ENCODE data around the gene MSI2. TPM values are rescaled to one million over a fixed set of nuclear protein-coding genes. Genes with fewer than 3 reads are reported as not detected.

Gene MSI2
- total RNA-seq, 1 donor from 2014 or later, result 96.8 TPM

GRCh38 chr17:57350266-57350665 is 93.9 kb downstream of the MSI2 start:
- DNase-seq (ENCODE audit: missing footprints) (no peak), ATAC-seq (peak; percentile 50)
- intact Hi-C loops (cut with DNase I), result no loop called here

GRCh38 chr17:57352665-57353175 is 96.4 kb downstream of the MSI2 start:
- intact Hi-C loops (cut with DNase I), result no loop called here
- no peak for DNase-seq (ENCODE audit: missing footprints)
- peak; percentile 59 for ATAC-seq

GRCh38 chr17:57354673-57355072 is 98.3 kb downstream of the MSI2 start:
- intact Hi-C loops (cut with DNase I), result loop anchor here (5.0 kb wide), 1 partner anchor 67 kb away; no protein-coding TSS in a partner anchor
- ATAC-seq (no peak), DNase-seq (ENCODE audit: missing footprints) (no peak)

DNA sequence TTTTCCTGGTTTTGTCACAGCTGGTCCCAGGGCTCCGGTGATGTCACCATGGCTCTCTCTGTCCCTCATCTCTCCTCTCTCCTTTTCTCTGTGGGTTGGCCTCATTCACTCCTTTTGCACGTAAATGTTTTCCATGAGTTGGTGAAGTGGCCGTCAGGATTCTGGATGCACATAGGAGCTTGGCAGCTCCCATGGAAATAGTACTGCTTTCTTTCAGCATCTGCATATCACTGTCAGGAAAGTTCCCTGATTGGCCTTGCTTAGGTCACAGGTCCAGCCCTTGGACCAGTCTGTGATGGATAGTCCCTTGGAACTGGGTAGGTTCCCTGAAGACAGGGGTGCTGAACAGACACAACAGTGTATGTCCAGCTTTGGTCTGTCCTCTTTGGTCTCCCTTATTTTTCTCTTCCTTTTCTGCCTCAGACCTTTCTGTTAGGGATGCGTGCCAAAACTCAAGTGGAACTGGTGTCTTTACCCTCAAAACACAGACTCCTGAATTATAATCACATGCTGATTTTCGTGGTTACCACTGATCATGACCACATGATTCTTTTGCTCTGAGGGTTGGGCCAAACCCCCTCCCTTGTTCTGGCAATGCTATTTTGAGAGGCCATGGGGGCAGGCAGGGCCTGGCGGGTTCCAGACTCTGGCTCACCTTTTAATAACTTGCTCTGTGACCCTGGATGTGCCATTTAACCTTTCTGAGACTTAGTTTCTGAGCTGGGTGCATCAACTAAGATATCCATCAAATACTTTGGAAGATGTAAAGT is 99.0 kb downstream of the MSI2 start:
- no peak for DNase-seq (ENCODE audit: missing footprints)
- ATAC-seq, result peak; percentile 69
- intact Hi-C loops (cut with DNase I), result loop anchor here (5.0 kb wide), 1 partner anchor 68 kb away; no protein-coding TSS in a partner anchor

GRCh38 chr17:57356153-57356718 is 99.9 kb downstream of the MSI2 start:
- no peak for DNase-seq (ENCODE audit: missing footprints)
- no peak for ATAC-seq
- intact Hi-C loops (cut with DNase I), result loop anchor here (5.0 kb wide), 1 partner anchor 69 kb away; no protein-coding TSS in a partner anchor

DNA sequence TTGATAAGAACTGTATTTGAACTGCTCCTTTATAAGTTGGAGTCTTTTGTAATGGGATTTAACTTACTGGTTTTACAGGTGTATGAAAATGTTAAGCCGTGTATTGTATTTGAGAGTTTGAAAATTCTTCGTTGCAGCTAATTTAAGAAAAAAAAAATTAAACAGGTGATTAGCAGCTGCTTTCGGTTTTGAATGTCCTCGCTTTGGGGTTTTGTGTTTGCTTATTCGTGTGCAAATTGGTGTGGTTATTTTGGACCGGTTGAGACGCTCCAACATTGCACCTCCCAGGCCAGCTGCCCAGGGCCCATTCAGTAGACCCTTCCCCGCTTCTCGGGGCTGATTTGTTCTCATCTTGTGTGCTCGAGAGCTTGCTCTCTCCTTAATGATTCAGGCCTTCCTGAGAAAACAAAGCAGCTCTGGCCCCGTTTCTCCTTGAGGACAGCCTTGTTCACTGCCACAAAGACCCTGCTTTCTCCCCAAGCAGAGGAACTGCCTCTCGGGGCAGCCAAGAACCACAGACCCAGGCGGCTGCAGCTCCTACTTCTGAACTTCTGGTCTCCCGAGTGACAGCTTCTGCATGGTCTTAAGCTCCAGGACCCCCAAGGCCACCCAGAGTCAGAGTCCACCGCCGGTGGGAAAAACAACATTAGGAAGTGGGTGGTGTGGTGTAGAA is 100.5 kb downstream of the MSI2 start:
- intact Hi-C loops (cut with DNase I), result loop anchor here (5.0 kb wide), 1 partner anchor 70 kb away; no protein-coding TSS in a partner anchor
- DNase-seq (ENCODE audit: missing footprints), result no peak
- no peak for ATAC-seq

- ATAC-seq (peak; percentile 83), DNase-seq (ENCODE audit: missing footprints) (peak; percentile 83)
- intact Hi-C loops (cut with DNase I), result loop anchor here (5.0 kb wide), 1 partner anchor 70 kb away; no protein-coding TSS in a partner anchor
These were observed 101.1 kb downstream of the MSI2 start for GRCh38 chr17:57357392-57357784.

DNA sequence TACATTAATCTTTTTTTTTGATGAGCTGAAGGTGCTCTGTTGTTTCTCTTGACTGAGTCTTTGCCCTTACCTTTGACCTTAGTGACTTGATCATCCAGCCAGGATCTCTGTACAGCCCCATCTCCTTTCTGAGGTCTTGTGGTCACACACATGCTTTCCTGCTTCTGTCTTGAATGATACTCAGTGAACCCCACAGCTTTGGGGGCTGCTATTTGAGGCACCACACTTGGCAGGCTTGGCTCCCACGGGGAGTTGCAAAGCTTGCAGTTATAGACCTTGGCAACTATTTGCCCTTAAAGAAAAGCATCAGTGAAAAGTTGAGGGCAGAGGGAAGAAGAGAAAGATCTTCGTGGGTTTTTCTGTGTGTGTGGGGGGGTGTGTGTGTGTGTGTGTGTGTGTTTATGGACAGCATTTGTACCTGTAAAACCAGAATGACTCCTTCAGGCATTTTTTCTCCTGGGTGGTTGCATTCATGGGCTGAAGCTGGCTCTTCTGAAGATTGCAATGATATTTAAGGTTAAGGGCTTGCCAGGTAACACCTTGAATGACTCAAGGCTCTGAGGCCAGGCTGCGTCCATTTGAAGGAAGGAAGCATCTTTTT is 101.6 kb downstream of the MSI2 start:
- intact Hi-C loops (cut with DNase I), result loop anchor here (5.0 kb wide), 1 partner anchor 71 kb away; no protein-coding TSS in a partner anchor
- ATAC-seq (no peak), DNase-seq (ENCODE audit: missing footprints) (no peak)

GRCh38 chr17:57360266-57360665 is 103.9 kb downstream of the MSI2 start:
- DNase-seq (ENCODE audit: missing footprints) (no peak), ATAC-seq (no peak)

GRCh38 chr17:57362797-57363556 is 106.7 kb downstream of the MSI2 start:
- DNase-seq (ENCODE audit: missing footprints), result no peak
- intact Hi-C loops (cut with DNase I), result no loop called here
- ATAC-seq, result no peak

More at GRCh38 chr17:57360266-57360665, 103.9 kb downstream of the MSI2 start:
- intact Hi-C loops (cut with DNase I), result no loop called here

DNA sequence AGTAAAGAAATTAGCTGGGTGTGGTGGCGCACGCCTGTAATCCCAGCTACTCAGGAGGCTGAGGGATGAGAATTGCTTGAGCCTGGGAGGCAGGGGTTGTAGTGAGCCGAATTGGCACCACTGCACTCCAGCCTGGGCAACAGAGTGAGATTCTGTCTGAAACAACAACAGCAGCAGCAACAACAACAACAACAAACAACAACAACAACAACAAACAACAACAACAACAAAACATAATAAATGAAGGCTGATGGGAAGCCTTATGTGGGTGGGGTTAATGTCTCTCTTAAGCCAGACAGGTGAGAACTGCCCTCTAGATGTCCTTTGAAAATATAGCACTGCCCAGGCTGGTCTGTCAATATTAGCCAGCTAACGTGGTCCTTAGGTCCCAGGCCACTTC is 107.3 kb downstream of the MSI2 start:
- intact Hi-C loops (cut with DNase I), result no loop called here
- ATAC-seq, result no peak
- no peak for DNase-seq (ENCODE audit: missing footprints)

GRCh38 chr17:57363998-57364643 is 107.8 kb downstream of the MSI2 start:
- ATAC-seq (no peak), DNase-seq (ENCODE audit: missing footprints) (no peak)
- intact Hi-C loops (cut with DNase I), result no loop called here

GRCh38 chr17:57365420-57365819 is 109.1 kb downstream of the MSI2 start:
- ATAC-seq (peak; percentile 27), DNase-seq (ENCODE audit: missing footprints) (no peak)
- intact Hi-C loops (cut with DNase I), result loop anchor here (5.0 kb wide), 2 partner anchors 37 to 108 kb away; partner anchors contain the start of gene MSI2

GRCh38 chr17:57366177-57366557 is 109.8 kb downstream of the MSI2 start:
- no peak for ATAC-seq
- intact Hi-C loops (cut with DNase I), result loop anchor here (5.0 kb wide), 2 partner anchors 36 to 109 kb away; partner anchors contain the start of gene MSI2
- DNase-seq (ENCODE audit: missing footprints), result no peak

GRCh38 chr17:57366558-57367351 is 110.4 kb downstream of the MSI2 start:
- intact Hi-C loops (cut with DNase I), result loop anchor here (5.0 kb wide), 2 partner anchors 36 to 109 kb away; partner anchors contain the start of gene MSI2
- peak; percentile 75 for ATAC-seq
- DNase-seq (ENCODE audit: missing footprints), result no peak

DNA sequence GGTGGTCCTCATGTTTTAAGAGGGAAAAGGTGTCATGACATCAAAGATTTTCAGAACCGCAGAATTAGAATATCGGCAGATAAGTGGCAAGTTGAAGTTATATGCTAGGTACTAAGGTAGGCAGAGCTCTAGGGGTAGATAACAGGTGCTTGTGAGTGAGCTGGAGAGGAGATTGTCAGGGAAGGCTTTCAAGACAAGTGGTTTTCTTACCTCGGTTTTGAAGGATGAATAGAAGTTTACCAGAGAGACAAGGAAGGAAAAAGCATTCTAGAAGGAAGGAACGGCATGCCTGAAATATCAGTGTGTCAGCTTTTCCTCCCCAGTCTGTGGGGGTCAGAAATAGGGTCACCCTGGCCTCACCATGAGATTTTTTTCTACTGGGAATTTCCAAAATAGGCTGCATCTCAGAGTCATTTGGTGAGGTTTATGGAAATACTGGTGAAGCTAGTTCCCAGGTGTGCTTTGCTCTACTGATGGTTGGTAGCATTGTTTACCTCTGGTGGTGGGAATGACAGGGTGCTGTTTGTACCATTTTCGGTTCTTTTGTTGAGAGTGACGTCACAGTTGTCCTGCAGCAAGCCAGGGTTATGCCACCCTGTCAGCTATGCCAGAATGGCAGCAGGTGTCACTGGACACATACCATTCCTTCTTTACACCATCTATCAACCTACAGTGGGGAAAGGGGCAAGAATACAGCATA is 112.5 kb downstream of the MSI2 start:
- no peak for DNase-seq (ENCODE audit: missing footprints)
- intact Hi-C loops (cut with DNase I), result loop anchor here (5.0 kb wide), 2 partner anchors 34 to 111 kb away; partner anchors contain the start of gene MSI2
- peak; percentile 53 for ATAC-seq

All from Right ventricle myocardium inferior (tissue), 1 donor.